SK-N-DZ (cell line): Measurements from ENCODE around the gene VCAN.

ENCODE experiments used
- DNase-seq: peaks from one replicate; pipeline ENCODE4 v3.0.0-alpha.2; 2015; ENCODE audit warnings: low spot score

VCAN gene

GRCh38 chr5:83563631-83564030 is 92.1 kb downstream of the VCAN start:
- no peak for DNase-seq

GRCh38 chr5:83564069-83564749 is 92.7 kb downstream of the VCAN start:
- peak; percentile 37 for DNase-seq

GRCh38 chr5:83567741-83568140 is 96.2 kb downstream of the VCAN start:
- DNase-seq: no peak

DNA sequence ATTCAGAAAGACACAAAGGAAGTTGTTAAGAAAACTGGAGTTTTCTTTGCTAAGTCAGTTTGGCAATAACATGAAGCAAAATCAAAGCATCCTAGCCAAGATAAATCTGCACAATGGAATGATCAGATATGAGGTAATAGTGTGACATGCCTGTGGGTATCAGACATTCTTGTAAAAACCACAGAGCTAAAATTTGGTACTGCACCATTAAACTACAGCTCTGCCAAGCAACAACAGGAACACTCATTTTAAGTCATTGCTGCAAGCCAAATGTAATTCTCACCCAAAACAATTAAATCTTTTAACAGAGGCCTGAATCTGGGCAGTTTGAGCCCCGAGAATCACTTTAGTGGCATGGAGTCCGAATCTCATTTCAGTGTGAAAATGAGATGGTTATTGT is 96.6 kb downstream of the VCAN start:
- no peak for DNase-seq

DNA sequence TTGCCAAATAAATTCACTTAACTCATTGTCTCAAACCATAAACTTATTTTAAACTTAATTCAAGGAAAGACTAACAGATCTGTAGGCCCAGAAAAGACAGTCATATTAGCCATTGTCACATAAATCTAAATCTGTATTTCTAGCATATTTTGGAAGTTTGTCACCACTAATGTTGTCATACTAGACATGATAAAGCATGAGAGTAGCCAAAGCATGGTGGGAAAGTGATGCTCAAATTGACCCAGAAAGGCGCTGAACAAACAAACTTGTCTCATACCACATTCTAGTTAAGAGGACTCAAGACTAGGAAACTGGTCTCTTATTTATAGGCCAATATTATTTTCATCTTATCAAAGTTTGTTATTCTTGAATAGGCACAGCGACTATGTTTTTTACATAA is 99.4 kb downstream of the VCAN start:
- no peak for DNase-seq

- no peak for DNase-seq
Observed at GRCh38 chr5:83572271-83572670, 100.7 kb downstream of the VCAN start.

GRCh38 chr5:83576341-83576740 is 104.8 kb downstream of the VCAN start:
- DNase-seq: no peak

DNA sequence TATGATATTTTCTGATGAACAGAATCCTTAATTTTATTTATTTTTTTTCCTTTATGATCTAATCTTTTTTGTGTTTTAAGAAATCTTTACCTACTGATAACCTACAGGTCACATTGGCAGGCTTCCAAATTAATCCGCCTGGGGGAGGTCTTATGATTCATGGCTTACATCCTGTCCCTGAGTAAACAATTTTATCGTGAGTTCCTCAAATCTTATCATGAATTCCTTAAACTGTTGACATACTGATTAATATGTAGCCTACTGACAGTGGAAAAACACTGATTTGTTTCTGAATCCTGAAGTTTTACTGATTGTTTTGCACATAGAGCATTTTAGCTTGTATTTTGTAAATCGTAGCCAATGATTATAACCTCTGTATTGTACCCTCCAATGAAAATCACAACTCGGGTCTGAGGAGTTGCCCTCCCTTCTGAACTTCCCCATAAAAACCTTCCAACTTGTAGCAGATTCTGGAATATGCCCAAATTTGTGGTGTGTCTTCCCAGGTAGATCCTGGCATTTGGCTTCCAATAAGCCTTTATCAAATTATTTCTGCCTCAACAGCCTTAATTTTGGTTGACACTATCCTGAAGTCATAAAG is 105.6 kb downstream of the VCAN start:
- no peak for DNase-seq

DNA sequence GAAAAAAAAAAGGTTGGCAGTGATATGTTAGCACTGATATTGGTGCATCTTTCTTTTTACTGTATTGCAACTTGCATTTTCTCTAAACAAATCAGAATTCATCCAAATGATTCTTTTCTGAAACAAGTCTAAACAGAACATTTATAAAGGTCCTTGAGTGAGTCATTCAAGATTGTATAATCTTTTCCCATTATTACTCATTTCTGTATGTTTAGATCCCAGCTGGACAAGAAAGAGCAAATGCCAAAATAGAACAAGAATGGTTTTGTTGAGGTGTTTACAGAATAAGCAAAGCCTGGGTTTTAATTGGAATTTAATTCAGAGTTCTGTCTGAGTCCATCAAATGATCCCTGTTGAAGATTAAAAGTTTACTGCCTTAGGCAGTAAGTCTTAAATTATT is 112.3 kb downstream of the VCAN start:
- no peak for DNase-seq

GRCh38 chr5:83586874-83587776 is 115.6 kb downstream of the VCAN start:
- DNase-seq: no peak

DNA sequence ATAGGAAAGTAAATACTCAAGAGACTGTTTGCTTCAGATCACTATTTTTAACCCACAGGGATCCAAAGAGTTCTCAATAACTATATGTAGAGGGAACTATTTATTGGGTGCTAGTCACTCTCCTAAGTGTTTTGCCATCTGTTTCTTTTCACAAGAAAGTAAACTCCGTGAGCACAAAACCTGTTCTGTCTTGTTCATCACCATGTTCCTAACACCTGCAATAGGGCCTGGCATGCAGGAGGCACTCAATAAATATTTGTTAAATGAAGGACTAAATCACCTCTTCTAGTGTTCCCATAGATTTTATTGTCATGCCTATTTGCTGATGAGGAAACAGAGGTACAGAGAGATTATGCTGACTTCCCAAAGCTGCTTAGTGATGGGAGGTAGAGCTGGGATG is 118.2 kb downstream of the VCAN start:
- DNase-seq: no peak

DNA sequence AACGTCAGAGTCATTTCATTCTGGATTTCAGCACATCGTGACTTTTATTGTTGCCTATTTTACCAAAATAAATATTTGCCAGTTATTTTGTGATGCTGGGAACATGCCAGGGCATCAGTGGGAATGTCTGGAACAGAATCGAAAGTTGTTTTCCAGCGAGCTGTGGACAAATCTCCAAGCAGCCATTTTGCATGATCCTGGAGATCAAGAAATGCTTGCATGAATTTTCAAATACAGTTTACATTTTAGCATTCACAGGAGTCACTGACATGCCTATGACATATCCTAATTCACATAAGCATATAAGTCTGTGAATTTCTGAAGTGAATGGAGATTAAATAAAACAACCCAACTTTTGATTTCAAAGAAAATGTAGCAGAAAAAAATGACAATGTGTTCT is 119.4 kb downstream of the VCAN start:
- no peak for DNase-seq

GRCh38 chr5:83595217-83595616 is 123.7 kb downstream of the VCAN start:
- no peak for DNase-seq

DNA sequence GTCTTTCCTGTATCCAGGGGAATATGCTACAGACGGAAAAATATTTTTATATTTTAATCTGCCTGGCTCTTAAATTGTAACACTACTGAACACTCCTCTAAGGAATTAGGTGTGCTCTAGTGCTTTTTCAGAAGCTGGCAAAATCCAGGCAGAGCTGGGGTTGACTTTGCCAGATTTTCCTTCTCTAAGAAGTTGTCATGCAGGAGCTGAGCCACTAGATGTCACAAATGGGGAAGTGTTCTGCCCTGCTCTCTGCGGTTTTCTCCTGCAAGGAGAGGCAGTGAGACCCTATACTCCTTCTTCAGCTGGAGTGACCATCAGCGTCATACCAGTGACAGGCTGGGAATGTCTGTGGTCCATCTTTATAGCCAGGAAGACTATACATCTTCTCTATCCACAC is 136.6 kb downstream of the VCAN start:
- DNase-seq: peak; percentile 64

DNA sequence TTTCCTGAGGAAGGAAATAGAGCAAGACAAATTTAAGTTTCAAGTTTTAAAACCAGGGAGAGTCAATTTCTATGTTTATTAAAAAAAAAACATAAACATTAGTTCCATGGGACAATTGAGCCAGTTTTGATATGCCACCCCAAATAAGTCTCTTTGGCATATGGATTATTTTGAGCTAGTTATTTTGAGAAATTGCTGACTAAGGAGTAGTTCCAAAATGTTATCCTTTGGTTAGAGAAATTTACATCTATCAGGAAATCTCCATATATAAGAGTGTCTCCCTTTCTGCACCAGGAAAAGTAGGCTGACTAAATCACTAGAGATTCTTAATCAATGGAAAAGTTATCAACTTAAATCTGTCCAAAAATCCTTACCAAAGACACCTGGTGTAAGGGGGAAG is 143.3 kb downstream of the VCAN start:
- no peak for DNase-seq

DNA sequence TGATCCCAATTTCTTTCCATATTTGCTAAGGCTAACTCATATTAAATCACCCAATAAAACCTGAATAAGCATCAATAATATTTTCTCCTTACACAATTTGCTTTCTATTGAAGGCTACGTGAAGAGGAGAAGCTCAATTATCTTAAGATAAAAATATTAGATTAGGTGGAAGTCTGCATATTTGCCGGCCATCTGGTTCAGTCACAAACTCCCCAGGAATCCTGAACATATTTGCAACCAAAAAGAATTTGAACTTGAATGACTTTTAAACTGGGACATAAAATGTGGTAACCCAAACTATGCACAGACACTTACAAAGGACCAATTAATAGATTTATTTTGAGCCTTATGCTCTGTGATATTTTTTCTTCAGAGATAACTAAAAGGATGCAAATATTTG is 156.8 kb downstream of the VCAN start:
- DNase-seq: no peak
